GM19025 (cell line): ENCODE data around the gene P2RY2.

Experiments
- ATAC-seq: cut with Tn5 transposase; IDR thresholded peaks from one replicate; pipeline ENCODE4 v1.9.1; 2021; ENCODE audit warnings: mild to moderate bottlenecking, low read depth, moderate library complexity; ENCODE audit not compliant: unreplicated experiment

The P2RY2 gene

DNA sequence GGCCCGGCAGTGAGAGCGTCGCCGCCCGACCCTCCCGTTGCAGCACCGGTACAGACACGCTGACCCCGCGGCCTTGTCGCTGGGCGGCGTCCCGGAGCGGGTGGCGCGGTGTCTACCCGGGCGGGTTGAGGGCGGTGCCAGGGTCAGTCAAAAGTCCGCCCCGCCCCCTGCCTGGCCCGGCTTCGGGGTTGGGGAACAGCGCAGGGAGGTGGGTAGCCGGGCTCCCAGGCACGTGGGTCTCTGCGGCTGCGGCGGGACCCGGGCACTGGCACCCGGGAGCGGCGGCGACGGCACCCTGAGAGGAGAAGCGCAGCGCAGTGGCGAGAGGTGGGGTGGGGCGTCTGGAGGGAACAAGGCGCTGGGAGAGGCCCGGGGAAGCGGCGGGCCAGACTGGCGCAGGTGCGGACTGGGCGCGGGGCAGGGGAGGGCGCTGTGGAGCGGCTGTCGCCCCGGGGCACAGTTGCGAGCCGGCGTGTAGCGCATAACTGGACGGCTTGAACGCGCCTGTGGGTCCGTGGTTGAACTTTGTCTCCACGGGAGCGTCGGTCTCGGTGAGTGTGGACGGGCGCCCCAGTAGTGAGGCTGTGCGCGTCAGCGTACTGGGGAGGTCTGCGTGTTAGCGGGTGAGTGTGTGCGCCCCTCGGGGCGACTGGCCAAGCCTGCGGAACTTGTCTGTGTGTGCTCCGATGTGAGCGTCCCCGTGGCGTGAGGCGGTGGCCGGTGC, at the start of gene P2RY2:
TSS of gene P2RY2 (plus strand) at position 176 of the 724 bp plus-strand sequence. CDS start 15,879 bp downstream, outside the sequence.
- ATAC-seq: no peak

DNA sequence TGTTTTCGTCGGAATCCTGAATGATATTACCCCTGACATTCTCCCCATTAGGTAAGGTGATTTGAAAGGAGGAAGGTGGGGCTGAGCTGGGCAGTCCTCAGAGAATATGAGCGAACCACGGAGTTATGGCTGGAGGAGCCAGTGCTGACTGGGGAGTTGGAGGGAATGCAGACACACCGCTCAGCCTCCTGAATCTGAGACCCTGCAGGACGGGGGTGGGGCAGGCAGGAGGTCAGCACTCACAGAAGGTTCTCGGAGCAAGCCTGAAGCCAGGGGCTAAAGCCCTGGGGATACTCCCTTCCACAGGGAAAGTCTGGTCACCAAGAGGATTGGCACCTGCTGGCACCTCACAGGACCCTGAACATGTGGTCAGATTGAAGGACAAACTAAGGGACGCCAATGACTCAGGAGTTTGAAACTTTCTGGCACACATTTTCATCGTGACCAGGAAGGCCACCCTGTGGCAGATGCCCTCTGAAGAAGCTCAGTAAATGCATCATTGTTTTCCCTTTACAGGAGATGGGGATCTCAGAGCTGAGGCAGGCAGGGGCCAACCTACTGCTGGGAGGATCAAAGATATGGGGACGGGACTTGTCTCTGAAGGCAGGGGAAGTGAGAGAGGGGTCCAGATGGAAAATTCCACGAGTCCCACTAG, 49.0 kb upstream of the P2RY2 start:
- no peak for ATAC-seq

DNA sequence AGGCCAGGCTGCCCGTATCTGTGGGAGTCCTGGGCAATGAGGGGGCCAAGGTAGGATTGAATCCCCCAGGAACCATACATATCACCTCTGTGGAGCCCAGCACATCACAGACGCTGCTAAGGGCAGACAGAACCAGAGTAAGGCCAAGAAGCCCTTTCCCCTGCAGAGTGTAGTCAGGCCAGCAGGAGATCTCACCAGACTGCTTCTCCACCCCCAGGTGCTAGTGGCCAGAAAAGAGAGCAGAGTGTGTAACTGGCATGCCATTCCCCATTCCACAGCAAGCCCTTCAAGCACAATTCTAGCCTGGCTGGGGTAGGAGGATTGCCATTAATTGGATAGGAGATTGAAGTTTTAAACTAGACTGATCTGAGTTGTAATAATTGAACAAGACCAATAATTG, 47.9 kb upstream of the P2RY2 start:
- no peak for ATAC-seq

DNA sequence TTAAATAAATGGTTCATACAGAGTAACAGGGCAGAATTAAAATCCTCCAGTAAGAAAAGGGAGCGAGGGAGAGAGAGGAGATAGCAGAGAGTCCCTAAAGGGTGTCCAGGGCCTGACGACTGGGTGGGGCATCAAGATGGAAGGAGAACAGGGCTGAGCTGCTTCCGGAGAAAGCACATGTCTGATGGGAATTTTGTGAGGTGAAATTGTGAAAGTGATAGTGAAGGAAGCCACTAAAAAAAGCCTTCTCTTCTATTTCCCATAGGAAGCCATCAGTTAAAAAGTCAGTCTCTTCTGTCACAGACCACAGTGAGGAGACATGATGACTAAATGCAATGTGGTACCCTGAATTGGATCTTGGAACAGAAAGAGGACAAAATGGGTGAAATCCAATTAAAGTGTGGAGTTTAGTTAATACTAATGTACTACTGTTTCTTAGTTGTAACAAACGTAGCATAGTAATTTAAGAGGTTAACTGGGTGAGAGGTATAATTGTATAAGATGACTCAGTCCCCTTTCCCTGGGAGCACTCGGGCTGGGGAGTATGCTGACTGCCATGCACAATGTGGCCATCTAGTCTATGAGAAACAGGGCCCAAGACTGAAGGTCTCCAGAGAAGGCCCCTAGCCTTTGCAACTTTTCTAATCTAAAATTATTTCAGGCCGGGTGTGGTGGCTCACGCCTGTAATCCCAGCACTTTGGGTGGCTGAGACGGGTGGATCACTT, 46.5 kb upstream of the P2RY2 start:
- no peak for ATAC-seq

DNA sequence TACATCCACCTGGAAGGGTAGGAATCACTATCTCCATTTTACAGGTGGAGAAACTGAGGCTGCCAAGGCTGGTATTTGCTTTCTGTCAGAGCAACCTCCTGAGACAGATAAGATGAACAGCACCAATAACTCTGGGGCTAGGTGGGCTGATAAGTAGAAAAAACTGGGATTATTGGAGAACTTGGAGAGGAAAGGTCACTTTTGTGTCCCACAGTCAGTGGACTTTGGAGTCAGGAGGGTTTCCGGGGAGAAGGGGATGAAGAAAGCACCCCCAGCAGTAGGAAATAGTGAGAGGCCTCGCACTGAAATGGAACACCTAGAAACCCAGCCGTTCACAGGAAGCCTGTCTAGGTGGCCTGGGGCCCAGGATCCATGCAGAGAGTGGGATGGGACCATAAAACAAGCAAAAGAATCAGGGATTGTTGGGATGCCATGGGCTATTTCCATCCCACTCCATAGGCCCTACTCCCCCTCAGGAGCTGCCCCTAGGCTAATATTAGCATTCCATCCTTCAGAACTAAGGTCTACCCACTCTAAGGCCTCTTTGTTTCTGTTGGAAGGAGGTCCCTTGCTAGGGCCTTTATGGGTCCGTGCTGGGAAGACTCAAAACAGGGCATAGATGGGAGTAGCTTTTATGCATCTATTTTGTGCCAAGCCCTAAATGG, 45.0 kb upstream of the P2RY2 start:
- no peak for ATAC-seq

DNA sequence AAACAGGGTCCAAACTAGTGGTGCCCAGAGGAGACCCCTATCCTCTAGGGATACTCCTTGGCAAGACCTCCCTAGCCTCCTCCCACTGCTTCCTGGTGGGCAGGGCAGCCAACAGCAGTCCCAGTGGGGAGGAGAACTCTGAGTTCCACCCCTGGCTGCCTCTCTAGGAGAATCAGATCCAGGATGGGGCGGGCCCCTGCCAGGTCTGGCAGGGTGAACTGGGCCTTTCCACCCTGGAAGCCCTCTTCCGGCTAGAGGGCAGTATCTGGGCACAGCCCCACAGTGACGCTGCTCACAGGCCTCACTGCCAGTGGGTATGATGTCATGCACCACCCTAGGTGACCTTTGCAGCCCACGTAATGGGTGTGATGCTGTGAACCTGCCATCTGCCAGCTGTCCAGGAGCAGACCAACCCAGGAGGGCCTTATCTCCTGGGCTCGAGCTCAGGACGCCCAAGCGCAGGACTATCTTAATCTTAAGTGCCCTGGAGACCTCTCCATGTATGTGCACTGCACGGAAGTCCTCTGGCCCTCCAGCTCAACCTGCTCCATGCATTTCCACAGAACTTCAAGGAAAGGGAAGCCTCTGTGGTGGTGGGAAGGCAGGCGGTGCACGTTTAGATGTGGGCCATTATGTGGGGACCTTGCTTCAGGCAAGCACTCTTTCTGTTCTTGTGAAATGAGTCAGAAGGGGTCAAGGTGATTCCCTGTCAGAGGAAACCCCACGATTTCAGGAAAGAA, 44.2 kb upstream of the P2RY2 start:
- ATAC-seq: no peak

DNA sequence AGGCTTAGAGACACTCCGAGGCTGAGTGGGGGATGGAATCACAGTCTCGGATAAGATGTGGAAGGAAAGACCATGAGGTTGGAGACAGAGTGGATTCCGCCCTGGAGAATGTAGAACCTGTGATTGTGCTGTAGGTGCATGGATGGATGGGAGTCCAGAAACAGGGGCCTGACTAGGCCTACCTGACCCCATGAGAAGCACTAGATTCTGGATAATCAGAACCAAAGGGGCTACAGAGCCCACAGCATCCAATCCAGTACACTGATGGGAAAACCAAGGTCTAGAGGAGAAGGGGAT, 43.6 kb upstream of the P2RY2 start:
- no peak for ATAC-seq

DNA sequence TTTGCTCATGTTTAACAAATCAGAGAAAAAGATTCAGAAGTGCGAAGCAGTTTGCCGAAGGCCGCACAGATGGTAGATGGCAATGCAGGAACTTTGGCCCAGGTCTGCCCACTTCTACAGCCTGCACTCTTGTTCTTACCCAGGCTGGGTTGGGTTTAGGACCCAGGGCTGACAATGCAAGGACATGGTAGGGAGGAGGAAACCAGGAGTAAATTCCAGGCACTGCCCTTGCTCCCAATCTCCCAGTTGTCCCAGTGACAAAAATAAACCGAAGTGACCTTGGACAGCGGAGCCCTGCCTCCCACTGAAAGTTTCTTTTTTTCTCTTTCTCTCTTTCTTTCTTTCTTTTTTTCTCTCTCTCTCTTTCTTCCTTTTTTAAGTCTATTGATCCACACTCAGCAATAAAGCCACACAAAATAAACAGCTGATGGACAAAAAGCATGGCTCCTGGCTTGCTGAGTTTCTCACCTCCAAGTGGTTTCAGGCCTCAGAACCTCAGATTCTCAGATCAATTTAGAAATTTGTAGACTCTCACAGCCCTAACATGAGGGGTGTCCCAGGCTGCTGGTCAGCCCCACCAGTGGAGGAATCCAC, 42.4 kb upstream of the P2RY2 start:
- no peak for ATAC-seq

DNA sequence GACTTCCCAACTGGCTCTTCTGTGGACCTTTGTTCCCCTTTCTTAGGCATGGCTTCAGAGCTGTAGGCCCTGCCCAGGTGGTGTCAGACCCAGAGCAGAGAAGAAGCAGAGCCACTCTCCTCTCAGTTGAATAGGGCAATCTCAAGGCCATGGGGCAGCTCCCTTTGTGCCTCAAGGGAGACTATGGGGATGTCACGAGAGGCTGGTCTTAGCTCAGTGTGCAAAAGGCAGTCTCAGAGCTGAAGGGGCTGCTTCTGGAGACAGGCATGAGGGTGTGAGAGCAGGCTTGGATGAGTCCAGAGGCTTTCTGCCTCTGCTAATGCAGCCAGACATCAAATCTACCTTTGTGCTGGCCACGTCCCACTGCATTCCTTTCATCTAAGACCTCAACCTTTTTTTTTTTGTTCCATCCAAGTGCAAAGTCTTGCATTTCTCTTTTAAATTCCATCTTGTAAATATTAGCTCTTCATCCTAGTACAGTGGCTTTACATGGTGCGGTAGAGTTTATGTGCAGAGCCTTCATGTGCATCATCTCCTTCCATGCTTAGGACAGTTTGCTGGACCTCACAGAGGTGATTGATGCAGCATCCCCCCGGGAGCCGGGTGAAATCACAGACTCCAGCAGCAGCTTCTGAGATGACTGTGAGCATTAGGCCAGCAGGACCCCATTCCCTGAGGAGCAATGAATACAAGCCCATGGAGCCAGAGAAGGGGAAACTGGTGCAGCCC, 41.8 kb upstream of the P2RY2 start:
- no peak for ATAC-seq

DNA sequence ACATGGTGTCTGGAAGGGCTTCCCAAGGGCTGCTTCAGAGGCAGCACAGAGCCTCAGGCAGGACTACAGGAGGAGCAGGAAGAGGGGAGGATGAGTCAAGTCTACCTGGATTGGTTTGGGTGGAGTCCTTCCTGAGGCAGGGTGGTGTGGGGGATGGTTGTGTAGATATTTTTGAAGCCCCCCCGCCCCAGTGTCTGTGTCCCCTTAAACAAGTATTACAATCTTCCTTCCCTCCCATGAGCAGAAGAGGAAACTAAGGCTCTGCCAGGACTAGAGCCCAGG, 41.3 kb upstream of the P2RY2 start:
- ATAC-seq: no peak

DNA sequence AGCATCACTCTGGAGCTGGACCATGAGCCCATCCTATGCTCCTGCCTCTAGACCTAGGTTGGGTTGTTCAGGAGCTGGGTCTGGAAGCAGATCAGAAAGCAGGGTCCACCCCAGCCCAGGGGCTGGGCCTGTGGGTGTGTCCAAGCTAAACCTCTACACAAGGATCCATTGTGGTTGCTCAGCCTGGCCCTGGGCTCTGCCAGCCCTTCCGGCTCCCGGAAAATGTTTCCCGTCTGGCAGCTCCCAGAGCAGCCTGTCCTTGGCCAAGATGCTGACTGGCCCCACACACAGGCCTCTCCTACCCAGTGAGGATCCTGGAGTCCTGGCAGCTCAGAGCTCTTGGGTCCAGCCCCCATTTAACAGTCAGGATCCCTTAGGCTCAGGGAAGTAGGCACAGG, 40.7 kb upstream of the P2RY2 start:
- no peak for ATAC-seq

DNA sequence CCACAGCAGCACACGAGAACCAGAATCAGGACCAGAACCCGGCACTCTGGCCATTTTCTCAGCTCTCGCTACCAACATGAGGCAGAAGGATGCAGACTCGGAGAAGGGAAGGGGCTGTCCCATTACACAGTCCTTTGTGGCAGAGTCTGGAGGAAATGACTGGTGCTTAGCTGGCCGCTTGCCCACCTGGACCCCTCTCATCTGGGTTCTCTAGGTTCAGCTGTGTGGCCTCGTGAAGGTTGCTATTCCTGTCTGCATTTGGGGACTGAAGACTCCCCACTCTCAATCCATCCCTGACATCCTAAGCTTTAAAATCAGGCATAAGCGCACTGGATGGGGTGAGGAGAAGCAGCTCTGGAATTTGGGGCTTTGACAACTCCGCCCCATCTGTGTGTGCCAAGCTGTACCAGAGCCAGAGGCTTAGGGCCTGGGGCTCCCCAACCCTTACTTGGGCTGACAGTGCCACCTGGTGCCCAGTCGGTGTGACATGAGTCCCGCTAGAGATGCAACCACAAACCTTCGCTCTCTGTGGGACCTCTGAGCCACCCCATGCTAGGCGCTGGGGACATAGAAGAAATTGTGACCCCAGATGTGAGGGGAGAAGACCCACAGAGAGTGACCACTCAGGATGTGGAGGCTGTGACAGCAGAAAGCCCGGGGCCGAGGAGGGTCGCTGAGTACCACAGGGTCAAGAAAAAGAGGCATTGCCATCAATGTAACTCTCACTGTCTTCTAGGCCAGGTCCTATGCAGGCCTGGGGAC, 40.1 kb upstream of the P2RY2 start:
- ATAC-seq: peak; percentile 83

DNA sequence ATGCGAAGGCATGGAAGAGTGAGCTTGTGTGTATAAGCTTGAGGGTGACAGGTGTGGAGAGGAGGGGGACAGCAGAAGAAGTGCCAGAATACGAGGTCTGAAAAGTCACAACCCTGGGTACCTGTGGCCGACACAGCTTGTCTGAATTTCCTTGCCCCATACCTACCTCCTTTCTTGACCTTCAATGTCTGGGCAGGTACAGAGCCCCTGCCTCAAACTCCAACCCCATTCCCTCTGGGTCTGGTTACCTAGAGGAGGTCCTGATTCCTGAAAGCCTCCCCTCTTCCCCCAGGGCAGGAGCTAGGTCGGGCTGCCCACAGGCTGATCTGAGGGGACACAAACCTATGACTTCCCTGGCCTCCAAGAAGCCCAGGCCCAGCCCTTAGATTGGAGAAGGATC, 39.4 kb upstream of the P2RY2 start:
- ATAC-seq: no peak

DNA sequence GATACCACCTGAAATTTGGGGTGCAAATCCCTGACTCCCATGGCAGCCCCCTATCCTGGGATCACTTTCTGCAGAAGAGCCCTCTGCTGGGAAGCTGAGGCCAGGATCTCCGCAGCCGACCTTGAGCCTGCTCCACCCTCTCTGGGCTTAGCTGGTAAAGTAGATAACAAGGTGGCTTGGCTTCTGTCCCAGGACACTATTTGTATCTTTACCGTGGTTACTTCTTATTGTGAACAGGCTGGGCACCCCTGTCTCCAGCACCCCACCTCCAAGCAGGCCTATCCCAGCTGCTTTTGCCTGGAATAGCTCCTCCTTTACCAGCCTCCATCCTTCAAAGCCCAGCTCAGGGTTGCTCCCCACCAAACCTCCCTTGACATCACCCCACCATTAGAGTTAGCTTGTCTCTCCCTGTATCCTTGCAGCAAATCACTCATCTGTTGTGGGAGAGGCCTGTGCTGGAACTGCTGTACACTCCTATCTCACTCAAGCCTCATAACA, 35.2 kb upstream of the P2RY2 start:
- ATAC-seq: no peak

DNA sequence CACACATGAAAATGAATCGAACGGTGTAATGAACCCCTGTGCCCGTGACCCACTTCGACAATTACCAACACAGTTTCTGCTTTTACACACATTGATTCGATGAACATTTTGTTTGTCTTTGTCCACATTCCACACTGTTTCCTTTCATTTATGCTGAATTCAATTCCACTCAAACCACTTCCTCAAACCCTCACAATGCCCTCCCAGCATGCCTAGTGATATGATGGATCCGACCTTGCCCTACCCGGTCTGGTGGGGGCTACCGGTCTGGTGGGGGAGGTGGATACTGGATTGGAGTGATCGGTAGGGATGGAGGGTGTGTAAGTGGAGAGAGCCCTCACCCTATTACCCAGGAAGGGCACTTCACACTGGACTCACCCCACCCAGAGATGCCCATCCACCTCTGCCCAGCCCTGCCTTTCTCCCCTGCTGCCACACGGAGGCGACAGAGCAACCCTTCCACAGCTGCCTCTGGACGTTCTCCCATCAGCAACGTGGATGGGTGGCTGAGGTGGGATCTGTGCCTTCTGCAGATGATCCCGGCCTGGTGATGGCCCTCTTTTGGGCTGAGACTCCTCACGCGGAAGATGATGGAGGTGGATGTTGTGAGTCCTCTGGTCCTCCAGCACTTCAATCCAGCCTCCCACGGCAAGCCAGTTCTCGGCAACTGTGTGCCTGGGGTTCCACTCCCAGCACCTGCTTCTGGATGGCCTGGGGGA, 33.0 kb upstream of the P2RY2 start:
- ATAC-seq: no peak

DNA sequence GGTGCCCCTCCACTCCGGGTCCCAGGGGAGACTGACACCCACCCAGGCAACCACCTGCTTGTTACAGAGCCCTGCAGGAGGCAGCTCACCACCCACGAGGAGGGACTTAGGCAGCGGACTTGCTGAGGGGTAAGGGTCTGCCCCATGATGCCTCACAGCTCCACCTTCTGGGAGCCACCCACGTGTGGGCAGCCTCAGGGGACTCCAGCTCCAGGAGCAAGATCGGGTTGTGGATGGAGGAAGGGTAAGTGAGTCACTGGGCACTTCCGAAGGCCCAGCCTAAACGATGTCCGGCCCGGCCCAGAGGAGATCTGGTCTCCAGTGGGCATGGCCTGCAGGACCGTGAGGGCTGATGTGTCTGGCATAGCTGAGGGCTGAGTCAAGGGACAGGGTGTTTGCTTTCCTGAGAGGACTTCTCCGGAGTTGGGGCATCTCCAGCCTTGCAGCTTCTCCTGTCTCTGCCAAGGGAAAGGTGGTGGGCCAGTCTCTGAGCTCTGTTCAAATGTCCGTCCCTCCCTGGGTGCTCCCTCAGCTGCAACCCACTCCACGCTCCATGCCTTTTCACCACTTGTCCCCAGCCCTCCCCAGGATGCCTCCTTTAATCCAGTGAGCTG, 32.3 kb upstream of the P2RY2 start:
- ATAC-seq: no peak

DNA sequence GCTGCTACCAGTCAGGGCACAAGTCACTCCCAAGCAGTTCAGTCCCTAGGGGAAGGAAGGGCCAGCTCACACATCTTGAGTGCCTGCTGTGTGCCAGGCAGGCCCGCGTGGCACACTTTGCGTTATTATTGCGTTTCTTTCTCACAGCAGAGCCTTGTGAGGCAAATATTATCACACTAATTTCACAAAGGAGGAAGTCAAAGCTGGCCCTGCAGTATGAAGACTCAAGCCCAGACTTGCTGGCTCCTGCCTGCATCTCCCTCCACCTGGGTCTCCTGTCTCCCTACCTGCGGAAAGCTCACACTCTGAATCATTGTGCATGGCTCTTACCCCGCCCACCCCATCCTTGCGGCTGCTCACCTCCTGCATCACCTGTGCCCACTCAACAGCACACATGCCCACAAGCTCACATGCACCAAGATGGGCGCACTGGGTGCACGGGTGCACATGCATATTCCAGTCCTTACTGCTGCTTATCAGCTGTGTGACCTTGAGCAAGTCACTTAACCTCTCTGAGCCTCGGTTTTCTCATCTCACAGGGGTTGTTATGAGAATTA, 31.7 kb upstream of the P2RY2 start:
- no peak for ATAC-seq

DNA sequence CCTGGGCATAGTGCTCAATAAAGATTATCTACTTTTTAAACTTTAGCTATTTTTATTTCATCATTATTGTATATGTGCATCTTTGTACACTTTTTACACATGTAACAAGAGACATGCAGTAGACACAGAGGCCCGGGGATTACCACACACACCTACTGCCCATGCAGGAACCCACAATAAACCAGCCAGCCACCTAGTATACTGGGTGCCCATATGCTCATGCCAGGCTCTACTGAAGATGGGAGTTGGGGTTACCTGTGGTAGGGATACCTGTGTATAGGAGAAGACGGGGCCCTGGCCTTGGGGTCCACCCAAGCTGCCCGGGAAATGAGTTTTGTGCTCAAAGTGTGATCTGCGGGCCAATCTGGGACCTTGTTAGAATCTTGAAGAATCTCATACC, 31.2 kb upstream of the P2RY2 start:
- no peak for ATAC-seq
